Activated CD4-positive, CD25-positive, alpha-beta regulatory T cell treated with anti-CD3 and anti-CD28 coated beads, Interleukin-2, amount 50 U/mL, for 16 hours (primary cell): ENCODE data around the gene SUCNR1.
"Not testable (repeated sequence)": the region's sequence is repeated elsewhere in the genome, so short reads cannot be mapped to it uniquely, and the experiment has no call there.

Source experiments
- DNase-seq: peaks from one replicate; pipeline ENCODE4 v3.0.0-alpha.2; 2020; ENCODE audit warnings: low read depth, low spot score

Gene SUCNR1

DNA sequence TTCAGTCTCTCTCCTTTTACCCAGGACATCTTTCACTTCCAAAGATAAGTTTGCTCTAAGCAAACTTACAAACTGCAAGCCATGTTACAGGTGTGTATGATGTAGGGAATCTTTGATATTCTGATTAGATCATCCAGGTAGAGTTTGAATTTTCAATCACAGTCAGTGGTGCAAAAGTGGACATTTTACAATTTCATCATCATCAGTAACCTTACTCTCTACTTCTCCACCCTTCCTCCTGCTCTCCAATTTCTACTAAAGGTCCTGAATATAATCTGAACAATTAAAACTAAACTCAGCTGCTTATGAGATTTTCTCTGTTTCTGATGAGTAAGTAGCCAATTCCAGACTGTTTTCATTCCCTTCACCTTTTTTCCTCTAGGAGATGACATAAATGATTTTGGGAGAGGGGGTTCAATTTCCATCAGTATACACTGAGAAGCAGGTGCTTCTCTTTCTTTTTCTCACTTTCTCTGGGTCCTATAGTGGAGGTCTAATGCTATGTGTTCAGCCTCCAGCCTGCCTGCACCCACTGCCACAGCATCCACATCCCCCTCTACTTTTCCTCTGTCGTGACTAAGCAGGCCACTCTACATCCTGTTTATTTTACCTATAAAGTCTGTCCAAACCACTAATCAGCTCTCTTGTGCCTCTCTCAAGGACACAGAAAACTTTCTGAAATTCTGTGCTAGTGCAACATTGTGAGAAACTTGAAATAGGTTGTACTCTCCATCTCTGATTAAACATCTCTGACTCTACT lies 27.6 kb downstream of the SUCNR1 start:
- DNase-seq = no peak

DNA sequence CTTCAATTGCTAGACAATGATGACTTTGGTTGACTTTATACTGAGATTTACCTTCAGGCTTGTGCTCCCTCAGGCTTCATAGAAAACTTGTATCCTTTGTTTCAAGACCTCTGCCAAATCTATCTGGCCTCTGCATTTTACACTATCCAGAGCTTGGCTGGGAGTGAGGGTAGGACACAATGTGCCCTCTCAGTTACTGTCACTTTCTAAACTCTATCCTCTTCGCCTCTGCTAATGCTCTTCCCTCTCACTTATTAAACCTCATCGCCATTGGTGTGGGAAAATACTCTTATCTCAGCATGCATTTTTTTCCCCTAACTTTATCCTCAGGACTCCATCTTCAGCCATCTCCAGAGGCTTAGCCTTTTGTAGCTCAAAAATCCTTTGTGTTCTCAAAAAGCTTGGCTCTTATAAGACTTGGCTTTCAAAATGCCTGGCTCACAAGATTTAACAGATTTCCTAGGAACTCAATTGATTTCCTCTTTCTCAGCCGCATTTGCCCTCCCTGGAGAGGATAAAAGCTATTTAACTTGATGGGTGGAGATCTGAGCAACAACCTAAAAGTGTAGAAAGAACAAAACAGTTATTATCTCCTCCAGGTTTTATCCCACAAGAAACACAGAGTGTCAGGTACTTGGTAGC lies 28.3 kb downstream of the SUCNR1 start:
- DNase-seq = no peak

DNA sequence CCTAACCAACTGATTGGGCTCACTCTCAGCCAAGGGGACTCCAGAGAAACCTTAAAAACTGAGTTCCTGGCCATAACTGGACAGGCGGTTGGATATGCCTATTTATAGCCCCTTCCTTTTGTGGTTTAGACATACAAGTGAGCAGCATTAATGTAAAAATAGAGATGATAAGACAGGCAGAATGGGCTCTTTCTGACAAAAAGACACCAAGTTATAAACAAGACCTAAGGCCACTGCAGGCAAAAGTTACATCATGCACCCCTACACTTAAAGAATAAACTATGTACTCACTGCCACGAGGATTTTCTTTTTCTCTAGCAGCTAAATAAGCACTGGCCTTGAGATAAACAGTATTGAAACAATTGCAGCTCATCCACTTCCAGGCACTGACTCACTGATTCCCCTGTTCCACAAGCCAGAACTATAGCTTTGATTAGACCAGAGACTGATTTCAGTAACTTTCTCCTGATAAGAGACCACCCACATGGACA lies 30.1 kb downstream of the SUCNR1 start:
- DNase-seq = no peak

DNA sequence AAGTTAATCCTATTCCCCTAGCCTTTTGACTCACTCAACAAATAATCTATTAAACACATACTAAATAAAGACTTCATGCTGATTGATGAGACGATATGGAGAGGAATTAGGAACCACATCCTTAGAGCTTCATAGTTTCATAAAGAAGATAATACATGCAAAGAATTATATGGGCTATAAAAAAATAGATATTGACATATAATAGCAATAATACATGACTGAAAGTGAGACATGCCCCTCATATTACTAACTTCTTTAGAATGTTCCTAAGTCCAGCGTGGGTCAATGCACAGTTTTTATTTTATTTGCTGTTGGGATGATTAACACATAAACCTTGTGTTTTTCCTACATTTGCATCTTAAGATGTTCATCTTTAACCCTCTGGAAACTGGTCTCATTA lies 32.2 kb downstream of the SUCNR1 start:
- no peak for DNase-seq

DNA sequence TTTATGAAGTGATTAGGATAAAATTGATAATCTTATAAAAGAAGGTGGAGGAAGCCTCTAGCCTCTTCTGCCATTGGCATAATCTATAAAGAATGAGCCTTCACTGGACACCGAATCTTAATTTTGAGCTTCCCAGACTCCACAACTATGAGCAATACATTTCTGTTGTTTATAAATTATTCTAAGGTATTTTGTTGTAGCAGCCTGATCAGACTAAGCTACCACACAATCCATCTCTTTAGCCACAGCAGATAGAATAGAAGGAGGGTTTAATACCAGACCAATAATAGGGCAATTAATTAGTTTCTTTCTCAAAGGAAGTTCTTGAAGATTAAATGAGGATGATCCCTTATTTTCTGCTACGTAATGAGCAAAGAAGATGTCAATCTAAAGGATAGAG lies 33.3 kb downstream of the SUCNR1 start:
- no peak for DNase-seq

DNA sequence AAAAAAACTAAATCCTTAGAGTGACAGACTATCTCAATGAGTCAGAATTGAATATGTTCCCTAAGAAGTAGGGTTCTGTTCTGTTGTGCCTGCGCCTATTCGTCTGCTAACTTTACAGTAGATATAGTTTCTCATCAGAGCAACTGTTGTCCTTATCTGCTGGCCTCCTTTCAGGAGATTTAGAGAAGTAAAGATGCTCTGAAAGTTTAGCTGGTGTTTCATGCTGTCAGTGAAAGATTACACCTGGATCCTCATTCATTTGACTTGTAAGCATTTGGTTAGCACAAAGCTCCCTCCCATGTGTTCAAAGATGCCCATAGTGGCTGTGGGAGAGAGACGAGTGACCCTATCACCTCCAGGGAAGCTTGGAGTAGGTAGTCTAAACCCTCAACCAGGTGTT lies 35.0 kb downstream of the SUCNR1 start:
- DNase-seq = no peak

DNA sequence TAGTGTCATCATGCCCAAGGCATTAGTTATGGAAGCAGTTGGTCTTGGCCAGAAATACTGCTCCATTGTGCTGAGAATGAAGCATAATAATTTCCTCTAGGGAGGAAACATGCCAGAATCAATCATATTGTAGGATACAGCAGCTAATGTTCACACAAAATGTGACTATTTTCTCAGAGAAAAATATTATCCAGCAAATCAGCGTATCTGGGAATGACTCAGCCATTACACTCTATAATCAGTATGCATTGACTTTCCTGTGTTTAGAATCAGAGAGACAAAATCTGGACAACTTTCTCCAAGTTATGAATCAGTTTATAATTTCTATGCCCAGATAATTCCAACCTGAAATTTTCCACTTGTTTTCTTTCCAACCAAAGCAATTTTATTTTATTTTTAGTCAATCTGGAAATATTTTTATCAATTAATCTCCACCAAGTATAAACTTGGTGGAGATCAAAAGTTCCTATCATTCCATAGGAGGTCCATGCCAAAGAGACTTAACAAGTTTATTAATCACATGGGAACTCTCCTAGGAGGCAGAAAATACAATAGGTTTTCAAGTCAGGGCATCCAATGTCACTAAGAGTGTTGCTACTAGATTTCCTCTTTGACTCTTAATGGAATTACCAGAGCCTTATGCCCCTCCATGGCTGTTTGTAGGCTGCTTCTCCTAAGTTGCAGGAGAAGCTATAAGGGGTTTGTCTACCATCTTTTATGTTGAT lies 36.4 kb downstream of the SUCNR1 start:
- no peak for DNase-seq

DNA sequence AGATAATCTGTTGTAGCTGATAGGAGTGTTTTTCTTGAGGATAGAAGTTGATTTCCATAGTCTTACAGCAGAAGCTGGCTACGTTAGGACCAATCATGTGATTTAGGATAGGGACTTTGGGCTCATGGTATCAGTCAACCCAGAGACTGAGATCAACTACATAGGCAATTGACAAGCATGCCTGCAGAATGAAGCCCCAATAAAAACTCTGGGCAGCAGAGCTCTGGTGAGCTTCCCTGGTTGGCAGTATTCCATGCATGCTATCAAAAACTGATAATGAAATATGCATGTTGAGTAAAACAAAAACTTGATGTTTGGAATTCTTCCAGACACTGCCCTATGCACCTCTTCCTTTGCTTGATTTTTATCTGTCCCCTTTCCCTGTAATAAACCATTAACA lies 38.0 kb downstream of the SUCNR1 start:
- no peak for DNase-seq

DNA sequence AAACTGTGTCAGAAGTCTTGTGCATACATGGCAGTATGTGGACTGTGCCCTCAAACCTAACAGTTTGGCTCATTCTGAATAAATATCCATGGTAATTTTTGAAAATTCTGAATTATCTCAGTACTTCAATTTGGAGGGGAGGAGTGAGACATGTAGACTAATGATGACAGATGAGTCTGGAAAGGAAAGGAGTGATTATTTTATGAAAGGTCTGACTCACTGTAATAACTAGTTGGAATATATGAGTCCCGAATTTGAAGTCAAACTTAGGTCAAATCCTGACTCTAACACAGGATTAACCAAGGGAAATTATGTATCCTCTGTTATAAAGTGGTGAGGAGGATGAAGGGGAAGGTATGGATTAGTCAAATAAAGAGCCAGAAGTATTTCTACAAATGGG lies 38.6 kb downstream of the SUCNR1 start:
- DNase-seq = no peak

DNA sequence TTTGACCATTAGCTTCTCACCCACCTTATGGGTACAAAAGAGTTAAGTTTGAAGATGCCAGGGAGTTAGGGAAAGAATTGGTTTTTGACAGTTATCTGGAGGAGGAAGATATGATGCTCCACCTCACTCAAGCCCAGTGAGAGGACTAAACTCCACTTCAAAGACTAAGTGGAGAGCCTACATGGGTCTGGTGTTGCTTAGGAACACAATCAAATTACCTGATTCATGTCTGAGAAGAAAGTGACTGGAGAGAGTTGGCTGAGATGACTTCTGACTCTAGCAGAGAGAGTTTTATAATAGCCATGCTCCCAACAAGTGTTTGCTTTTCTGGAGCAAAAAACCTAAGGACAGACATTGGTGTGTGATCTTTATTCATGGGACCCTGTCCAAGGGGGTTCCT lies 43.3 kb downstream of the SUCNR1 start:
- DNase-seq = no peak

DNA sequence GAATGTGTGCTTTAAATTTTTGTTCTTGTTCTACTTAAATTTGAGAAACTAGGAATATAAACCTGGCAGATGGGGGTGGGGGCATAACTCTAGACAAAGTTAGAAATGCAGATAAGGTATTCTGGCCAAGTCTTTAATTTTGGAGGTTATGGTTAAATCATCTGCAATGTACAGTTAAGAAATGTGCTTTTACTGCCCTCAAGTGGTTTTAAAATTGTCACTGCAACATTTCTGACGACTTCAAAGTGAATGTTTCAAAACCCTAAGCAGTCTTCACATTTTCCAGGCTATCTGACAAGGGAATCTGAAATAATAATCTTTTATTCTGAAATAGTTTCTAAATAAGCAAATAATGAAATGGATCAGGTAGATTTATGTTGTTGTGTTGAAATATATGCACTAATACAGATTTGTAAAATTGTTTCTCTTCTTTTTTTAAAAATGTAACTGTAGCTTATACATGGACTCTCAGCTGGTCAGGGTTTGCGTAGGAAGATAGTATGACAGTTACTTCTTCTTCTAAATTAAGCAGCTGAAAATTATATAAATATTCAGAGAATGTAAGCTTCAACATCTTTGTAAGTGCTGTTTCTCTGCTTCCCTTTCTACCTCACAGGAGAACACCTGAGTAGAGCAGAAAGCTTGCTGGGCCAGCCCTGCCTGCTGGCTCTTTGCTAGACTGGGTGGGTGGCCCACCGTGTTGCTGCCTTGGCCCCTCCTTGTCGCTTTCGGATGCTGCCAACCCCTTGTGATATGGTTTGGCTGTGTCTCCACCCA lies 45.0 kb downstream of the SUCNR1 start:
- DNase-seq = no peak

DNA sequence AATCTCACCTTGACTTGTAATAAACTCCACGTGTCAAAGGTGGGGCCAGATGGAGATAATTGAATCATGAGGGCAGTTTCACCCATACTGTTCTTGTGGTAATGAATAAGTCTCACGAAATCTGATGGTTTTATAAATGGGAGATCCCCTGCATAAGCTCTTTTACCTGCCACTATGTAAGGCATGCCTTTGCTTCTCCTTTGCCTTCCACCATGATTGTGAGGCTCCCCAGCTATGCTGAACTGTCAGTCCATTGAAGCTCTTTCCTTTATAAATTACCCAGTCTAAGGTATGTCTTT lies 45.5 kb downstream of the SUCNR1 start:
- no peak for DNase-seq

DNA sequence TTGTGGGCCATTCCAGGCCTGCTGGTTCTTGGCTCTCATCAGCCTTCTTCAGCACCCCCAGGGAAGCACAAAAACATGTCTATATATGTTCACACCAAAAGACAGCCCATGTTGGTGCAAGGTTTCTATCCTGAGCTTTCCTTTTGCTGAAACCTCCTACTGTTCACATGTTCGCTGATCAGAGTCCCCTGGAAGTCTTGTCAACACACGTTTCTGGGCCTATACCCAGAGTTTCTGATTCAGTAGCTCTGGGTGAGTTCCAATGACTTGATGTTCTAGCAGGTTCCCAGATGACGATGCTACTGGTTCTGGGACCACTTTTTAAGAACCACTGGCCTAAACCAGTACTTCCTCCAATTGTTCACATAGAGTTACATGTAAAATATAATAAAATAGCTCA lies 46.0 kb downstream of the SUCNR1 start:
- no peak for DNase-seq

DNA sequence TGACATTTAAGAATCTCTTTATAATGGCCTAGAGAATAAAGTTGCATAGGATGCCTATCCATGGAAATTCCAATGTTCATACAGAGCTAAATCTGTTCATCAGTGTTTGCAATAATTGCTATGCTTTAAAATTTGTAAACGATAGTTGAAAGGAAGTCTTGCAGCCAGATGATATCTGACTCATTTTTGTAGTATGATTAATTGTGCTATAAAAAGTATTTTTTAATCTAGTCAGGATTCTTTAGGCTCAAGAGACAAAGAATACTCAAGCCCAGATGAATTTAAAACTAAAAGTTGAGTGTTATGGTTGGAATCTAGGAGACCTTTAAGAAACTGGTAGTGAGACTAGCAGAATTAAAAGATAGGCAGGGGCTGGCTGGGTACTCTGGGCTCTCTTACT lies 50.5 kb downstream of the SUCNR1 start:
- DNase-seq = no peak

DNA sequence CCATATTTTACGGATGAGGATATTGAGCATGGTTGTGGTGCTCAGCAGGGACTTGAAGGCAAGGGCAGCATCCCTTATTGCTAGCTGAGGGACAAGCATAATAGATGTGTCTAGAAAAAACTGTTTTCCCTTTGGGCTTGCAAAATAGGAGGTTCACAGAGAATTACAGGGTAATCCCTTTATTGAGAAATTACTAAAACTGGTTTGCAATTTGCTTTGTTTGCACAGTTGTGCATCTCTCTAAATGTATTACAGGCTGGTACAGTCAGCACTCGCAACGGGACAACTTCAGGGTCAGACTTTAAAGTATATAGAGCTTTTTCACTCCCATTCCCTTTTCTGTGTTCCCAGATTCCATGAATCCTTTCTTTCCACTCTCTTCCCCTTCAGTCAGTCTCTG lies 51.3 kb downstream of the SUCNR1 start:
- DNase-seq = no peak

DNA sequence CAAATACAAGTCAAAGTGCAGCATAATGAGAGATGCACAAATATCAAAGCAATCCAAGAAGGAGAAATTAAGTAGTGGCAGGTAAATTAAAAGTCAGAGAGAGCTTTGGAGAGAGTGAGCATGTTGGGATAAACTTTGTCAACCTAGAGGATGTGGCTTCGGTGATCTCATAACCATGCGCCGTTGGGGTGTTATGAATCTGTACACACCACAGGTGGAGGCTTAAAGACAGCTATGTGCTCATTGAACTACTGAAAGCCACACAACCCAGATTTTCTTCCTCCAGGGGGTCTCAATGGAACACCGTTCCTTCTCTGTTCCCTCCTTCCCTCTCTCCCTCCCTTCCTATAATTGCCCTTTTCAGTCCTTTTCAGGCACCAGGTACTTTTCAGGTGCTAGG lies 52.0 kb downstream of the SUCNR1 start:
- no peak for DNase-seq

DNA sequence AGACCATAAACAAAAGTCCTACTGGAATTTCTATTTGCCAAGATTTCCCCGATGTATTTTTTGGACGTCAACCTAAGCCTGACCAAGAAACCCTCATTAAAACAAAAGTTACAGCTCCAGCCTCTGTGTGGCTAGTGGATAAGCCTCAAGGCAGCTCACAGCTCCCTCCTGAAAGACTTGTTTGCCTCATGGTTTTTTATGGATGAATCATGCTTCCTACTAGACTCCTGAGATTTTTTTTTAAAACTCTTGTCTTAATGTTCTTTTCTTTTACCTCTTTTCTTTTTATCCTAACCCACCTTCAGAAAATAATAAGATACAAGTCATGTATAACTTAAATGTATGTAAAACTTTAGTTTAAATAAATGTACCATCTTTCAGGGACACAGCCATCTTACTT lies 52.4 kb downstream of the SUCNR1 start:
- DNase-seq = no peak

DNA sequence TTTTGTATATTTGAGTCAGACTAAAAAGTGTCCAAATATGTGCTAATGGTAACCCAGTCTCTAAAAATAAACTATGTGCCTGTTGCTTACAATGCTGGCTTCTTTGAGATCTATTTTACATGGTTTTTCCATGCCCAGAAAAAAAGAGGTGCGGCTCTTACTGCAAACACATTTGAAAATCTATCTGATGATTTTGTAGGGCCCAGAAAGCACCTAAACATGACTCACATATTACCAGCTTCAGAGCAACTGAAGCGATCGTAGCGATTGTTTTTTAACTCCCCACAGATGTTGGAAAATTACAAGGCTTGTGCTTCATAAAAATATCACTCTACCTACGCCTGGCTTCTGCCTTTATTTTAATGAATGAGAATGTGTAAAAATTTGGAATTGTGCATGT lies 53.5 kb downstream of the SUCNR1 start:
- DNase-seq = no peak

DNA sequence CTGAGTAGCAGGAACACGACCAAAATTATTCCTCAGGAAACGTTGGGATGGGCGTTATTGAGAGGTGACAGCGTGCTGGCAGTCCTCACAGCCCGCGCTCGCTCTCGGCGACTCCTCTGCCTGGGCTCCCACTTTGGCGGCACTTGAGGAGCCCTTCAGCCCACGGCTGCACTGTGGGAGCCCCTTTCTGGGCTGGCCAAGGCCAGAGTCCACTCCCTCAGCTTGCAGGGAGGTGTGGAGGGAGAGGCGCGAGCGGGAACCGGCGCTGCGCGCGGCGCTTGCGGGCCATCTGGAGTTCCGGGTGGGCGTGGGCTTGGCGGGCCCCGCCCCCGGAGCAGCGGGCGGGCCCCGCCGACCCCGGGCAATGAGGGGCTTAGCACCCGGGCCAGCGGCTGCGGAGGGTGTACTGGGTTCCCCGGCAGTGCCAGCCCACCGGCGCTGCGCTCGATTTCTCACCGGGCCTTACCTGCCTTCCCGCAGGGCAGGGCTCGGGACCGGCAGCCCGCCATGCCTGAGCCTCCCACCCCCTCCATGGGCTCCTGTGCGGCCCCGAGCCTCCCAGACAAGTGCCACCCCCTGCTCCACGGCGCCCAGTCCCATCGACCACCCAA lies 54.6 kb downstream of the SUCNR1 start:
- not testable (repeated sequence) for DNase-seq

DNA sequence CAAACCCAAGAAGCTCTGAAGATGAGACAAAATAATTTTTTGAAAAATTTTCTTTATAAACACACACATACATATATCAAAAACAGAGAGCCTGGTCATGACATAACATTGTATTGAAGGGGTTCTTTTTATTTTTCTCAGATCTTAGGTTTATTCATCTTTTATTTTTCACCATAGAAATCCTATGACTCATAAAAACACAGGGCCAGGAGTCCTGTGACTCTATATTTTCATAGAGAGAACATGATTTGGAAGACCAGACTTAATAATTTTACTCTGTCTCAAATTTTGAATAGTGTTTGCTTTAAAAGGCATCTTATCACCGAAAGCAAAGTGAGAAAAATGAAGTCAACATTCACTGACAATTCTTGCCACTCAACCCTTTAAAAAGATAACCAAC lies 57.7 kb downstream of the SUCNR1 start:
- DNase-seq = no peak

DNA sequence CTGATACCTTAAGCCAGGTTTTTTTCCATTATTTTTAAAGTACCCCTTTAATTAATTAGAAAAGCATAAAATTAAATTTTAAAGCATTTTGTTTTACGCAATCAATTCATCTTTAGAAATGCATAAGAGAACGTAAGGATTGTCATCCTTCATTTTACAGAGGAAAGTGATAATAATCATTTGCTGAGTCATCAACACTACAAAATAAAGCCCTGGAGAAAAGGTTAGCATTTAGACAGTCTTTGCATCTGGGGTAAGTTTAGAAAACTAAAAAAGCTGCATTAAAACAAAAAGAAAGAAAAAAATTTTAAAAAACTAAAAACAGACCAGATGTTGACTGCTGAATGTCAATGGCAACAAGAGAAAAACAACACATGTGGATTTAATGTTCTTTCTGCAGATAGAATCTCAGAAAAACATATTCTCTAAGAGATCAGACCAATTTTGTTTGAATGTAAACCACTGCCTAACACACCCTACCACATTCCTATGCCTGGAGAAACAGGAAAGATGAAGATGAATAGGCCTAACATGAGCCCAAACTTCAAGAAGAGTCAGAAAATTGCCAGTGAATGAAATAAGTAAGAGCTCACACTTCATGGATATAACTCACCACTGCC lies 59.9 kb downstream of the SUCNR1 start:
- no peak for DNase-seq
